IMR-90 (cell line): ENCODE measurements around the gene TULP4. TPM values are rescaled to one million over a fixed set of nuclear protein-coding genes. Genes with fewer than 3 reads are reported as not detected.

Source experiments
- ATAC-seq: fragments of 200-7000 bp; cut with Tn5 transposase; 2 replicates; pipeline ENCODE4 v1.9.1; 2020; ENCODE audit warnings: low read depth, mild to moderate bottlenecking, moderate library complexity
- BruUV-seq: library from RNA; stranded (reverse); fragments of 400-500 nt; replicated peaks from 2 replicates; lab custom pipeline; 2021; lab: Mats Ljungman, UMichigan
- CTCF ChIA-PET: fragments of 300-600 bp; formaldehyde crosslinking; extraction: SDS; loops from one replicate; lab custom pipeline; 2021; ENCODE audit warnings: antibody characterized with exemption; lab: Yijun Ruan, JAX
- POLR2A ChIA-PET: fragments of 300-600 bp; sonication (Branson Sonifier 250); formaldehyde crosslinking; loops from one replicate; lab custom pipeline; 2022; ENCODE audit warnings: antibody characterized with exemption; ENCODE audit not compliant: unreplicated experiment; lab: Charles Lee
- DNase-seq: peaks from one replicate; pipeline ENCODE4 v3.0.0; 2013
- H2AFZ ChIP-seq: replicated peaks from 2 replicates; pipeline ENCODE3; 2013; ENCODE audit warnings: low read length, mild to moderate bottlenecking; ENCODE audit not compliant: poor library complexity
- H2AK5ac ChIP-seq: 2 replicates; pipeline ENCODE4 v1.6.1; 2013; ENCODE audit warnings: low read depth, low read length, inconsistent platforms
- H2AK9ac ChIP-seq: replicated peaks from 2 replicates; pipeline ENCODE3; 2013; ENCODE audit warnings: mild to moderate bottlenecking, low read depth, low read length, moderate library complexity; ENCODE audit not compliant: poor library complexity
- H2BK120ac ChIP-seq: 2 replicates; pipeline ENCODE4 v1.6.1; 2013; ENCODE audit warnings: low read depth, low read length, inconsistent platforms
- H2BK15ac ChIP-seq: 3 replicates; pipeline ENCODE4 v1.6.1; 2013; ENCODE audit warnings: low read depth, low read length, inconsistent platforms
- H2BK20ac ChIP-seq: 2 replicates; pipeline ENCODE4 v1.6.1; 2013; ENCODE audit warnings: low read depth, mild to moderate bottlenecking, inconsistent platforms, low read length, moderate library complexity
- H2BK5ac ChIP-seq: 2 replicates; pipeline ENCODE4 v1.6.1; 2013; ENCODE audit warnings: mild to moderate bottlenecking, low read depth, low read length, inconsistent platforms; ENCODE audit not compliant: poor library complexity, severe bottlenecking
- H3K14ac ChIP-seq: replicated peaks from 2 replicates; pipeline ENCODE4 v1.6.1; 2013; ENCODE audit warnings: low read depth, low read length, inconsistent platforms
- H3K18ac ChIP-seq: 2 replicates; pipeline ENCODE4 v1.6.1; 2013; ENCODE audit warnings: low read depth, low read length, control low read depth
- H3K23ac ChIP-seq: 2 replicates; pipeline ENCODE4 v1.6.1; 2013; ENCODE audit warnings: low read depth, low read length, inconsistent platforms
- H3K27ac ChIP-seq: 2 replicates; pipeline ENCODE4 v1.5.1; 2013; ENCODE audit warnings: mild to moderate bottlenecking, control low read depth, low read length; ENCODE audit not compliant: insufficient read depth
- H3K27me3 ChIP-seq: 2 replicates; pipeline ENCODE4 v1.6.1; 2013; ENCODE audit warnings: low read length; ENCODE audit not compliant: control insufficient read depth, insufficient read depth
- H3K36me3 ChIP-seq: 2 replicates; pipeline ENCODE4 v1.6.1; 2013; ENCODE audit warnings: low read length, mixed read lengths; ENCODE audit not compliant: control insufficient read depth, insufficient read depth
- H3K4ac ChIP-seq: 2 replicates; pipeline ENCODE4 v1.6.1; 2013; ENCODE audit warnings: low read depth, low read length, inconsistent platforms
- H3K4me1 ChIP-seq: 2 replicates; pipeline ENCODE4 v1.6.1; 2013; ENCODE audit warnings: low read length, mixed read lengths; ENCODE audit not compliant: control insufficient read depth, insufficient read depth
- H3K4me2 ChIP-seq: 2 replicates; pipeline ENCODE4 v1.6.1; 2013; ENCODE audit warnings: low read depth, mild to moderate bottlenecking, control low read depth, low read length, moderate library complexity
- H3K4me3 ChIP-seq: 2 replicates; pipeline ENCODE4 v1.5.1; 2013; ENCODE audit warnings: low read depth, mild to moderate bottlenecking, control low read depth, low read length, moderate library complexity; ENCODE audit not compliant: insufficient read depth
- H3K56ac ChIP-seq: 2 replicates; pipeline ENCODE4 v1.6.1; 2013; ENCODE audit warnings: low read length, inconsistent platforms; ENCODE audit not compliant: insufficient read depth; ENCODE audit errors: extremely low read depth
- H3K79me1 ChIP-seq, 2 experiments: 2 replicates each; pipeline ENCODE4 v1.6.1; 2013; ENCODE audit warnings: low read length in 2 of 2, inconsistent platforms in 1 of 2, low read depth in 1 of 2
- H3K9ac ChIP-seq: 2 replicates; pipeline ENCODE4 v1.6.1; 2013; ENCODE audit warnings: low read depth, low read length, control low read depth
- H3K9me1 ChIP-seq: 2 replicates; pipeline ENCODE4 v1.6.1; 2013; ENCODE audit warnings: low read length, inconsistent platforms; ENCODE audit not compliant: insufficient read depth
- H3K9me3 ChIP-seq: 2 replicates; pipeline ENCODE4 v1.6.1; 2013; ENCODE audit warnings: low read length; ENCODE audit not compliant: control insufficient read depth, insufficient read depth
- H4K20me1 ChIP-seq: 2 replicates; pipeline ENCODE4 v1.6.1; 2013; ENCODE audit warnings: low read length, inconsistent platforms; ENCODE audit not compliant: insufficient read depth
- H4K5ac ChIP-seq: 2 replicates; pipeline ENCODE4 v1.6.1; 2013; ENCODE audit warnings: mild to moderate bottlenecking, low read depth, low read length, control low read depth
- H4K8ac ChIP-seq, 2 experiments: 2 replicates each; pipeline ENCODE4 v1.6.1; 2013; ENCODE audit warnings: low read depth in 2 of 2, low read length in 2 of 2, control low read depth in 1 of 2, inconsistent platforms in 1 of 2
- H4K91ac ChIP-seq: 2 replicates; pipeline ENCODE4 v1.6.1; 2013; ENCODE audit warnings: low read depth, low read length, inconsistent platforms; ENCODE audit not compliant: insufficient read depth
- BHLHE40 ChIP-seq: fragments of 150-350 bp; IDR thresholded peaks from 2 replicates; pipeline ENCODE4 v1.6.1; 2016; ENCODE audit warnings: mild to moderate bottlenecking, low read depth, low read length
- CEBPB ChIP-seq: IDR thresholded peaks from 2 replicates; pipeline ENCODE4 v1.6.1; 2012; ENCODE audit warnings: low read depth, low read length, improper control_type of control experiment
- CHD1 ChIP-seq: IDR thresholded peaks from 2 replicates; pipeline ENCODE4 v1.6.1; 2012; ENCODE audit warnings: low read depth, low read length, improper control_type of control experiment
- FOS ChIP-seq: fragments of 150-350 bp; IDR thresholded peaks from 2 replicates; pipeline ENCODE4 v1.6.1; 2016; ENCODE audit warnings: low read depth, low read length
- MAFK ChIP-seq: IDR thresholded peaks from 2 replicates; pipeline ENCODE4 v1.6.1; 2012; ENCODE audit warnings: low read depth, low read length, improper control_type of control experiment
- MAZ ChIP-seq: IDR thresholded peaks from 2 replicates; pipeline ENCODE4 v1.6.1; 2012; ENCODE audit warnings: low read depth, mild to moderate bottlenecking, low read length, improper control_type of control experiment, moderate library complexity, borderline replicate concordance
- MXI1 ChIP-seq: IDR thresholded peaks from 2 replicates; pipeline ENCODE4 v1.6.1; 2012; ENCODE audit warnings: low read depth, mild to moderate bottlenecking, low read length, moderate library complexity, borderline replicate concordance
- NFE2L2 ChIP-seq: fragments of 150-350 bp; IDR thresholded peaks from 2 replicates; pipeline ENCODE4 v1.6.1; 2016; ENCODE audit warnings: low read depth, mild to moderate bottlenecking, low read length
- POLR2A ChIP-seq: IDR thresholded peaks from 2 replicates; pipeline ENCODE4 v1.6.1; 2012; ENCODE audit warnings: mild to moderate bottlenecking, low read depth, low read length
- RAD21 ChIP-seq: IDR thresholded peaks from 2 replicates; pipeline ENCODE4 v1.6.1; 2012; ENCODE audit warnings: low read length, improper control_type of control experiment
- RCOR1 ChIP-seq: IDR thresholded peaks from 2 replicates; pipeline ENCODE4 v1.6.1; 2012; ENCODE audit warnings: mild to moderate bottlenecking, low read length, improper control_type of control experiment; ENCODE audit not compliant: insufficient replicate concordance
- RFX5 ChIP-seq: IDR thresholded peaks from 2 replicates; pipeline ENCODE4 v1.8.0; 2012; ENCODE audit warnings: low read depth, mild to moderate bottlenecking, low read length, moderate library complexity
- SMC3 ChIP-seq: fragments of 150-350 bp; IDR thresholded peaks from 2 replicates; pipeline ENCODE4 v1.6.1; 2016; ENCODE audit warnings: low read depth, mild to moderate bottlenecking, antibody characterized with exemption, low read length, moderate library complexity
- WGBS, 2 experiments: methylation state at CpG; one replicate each; pipeline versions ENCODE4 v1.1.5 to v1.1.7; 2013; ENCODE audit warnings: missing lambda C conversion rate in 2 of 2; ENCODE audit not compliant: insufficient read length in 1 of 2; ENCODE audit errors: extremely low coverage in 2 of 2; 5-methylcytosine and 5-hydroxymethylcytosine counted together
- dilution Hi-C: fragments of 300-500 bp; cut with HindIII; formaldehyde crosslinking; loops from one replicate; pipeline ENCODE4 v1.14.3; 2018; ENCODE audit warnings: low sequenced_read_pairs; ENCODE audit not compliant: unreplicated experiment
- in situ Hi-C: fragments of 300-500 bp; cut with MboI; formaldehyde crosslinking; loops from 3 replicates; pipeline ENCODE4 v1.14.3; 2019; ENCODE audit warnings: low sequenced_read_pairs, inconsistent platforms, mixed read lengths
- intact Hi-C: fragments of 100-400 bp; cut with micrococcal nuclease; formaldehyde crosslinking; loops from 2 replicates; pipeline ENCODE4 v1.10.0; 2022
- polyA plus RNA-seq, 3 experiments: library from polyadenylated mRNA; depleted of rRNA; stranded (reverse); fragments of >200 nt; gene quantifications; 2 replicates each; pipeline ENCODE4 v1.2.3, GENCODE V29; 2012; ENCODE audit warnings: low replicate concordance in 1 of 3
- total RNA-seq: library from RNA; depleted of rRNA; stranded (reverse); fragments of >200 nt; gene quantifications from 2 replicates; pipeline ENCODE4 v1.2.3, GENCODE V29; 2012
- TF ChIP-seq, protein P1 (sequence below): fragments of 150-350 bp; IDR thresholded peaks from 2 replicates; pipeline ENCODE4 v1.6.1; 2017; ENCODE audit warnings: mild to moderate bottlenecking, antibody characterized with exemption, low read length, low read depth
- TF ChIP-seq, protein P2 (sequence below): fragments of 150-350 bp; IDR thresholded peaks from 2 replicates; pipeline ENCODE4 v1.6.1; 2016; ENCODE audit warnings: low read depth, mild to moderate bottlenecking, low read length, moderate library complexity, borderline replicate concordance
- TF ChIP-seq, protein P3 (sequence below): conservative IDR thresholded peaks from 2 replicates; pipeline ENCODE4 v1.5.1; 2012; ENCODE audit warnings: mild to moderate bottlenecking, low read depth, low read length, improper control_type of control experiment

Gene TULP4
- total and polyA plus RNA-seq, 2 of the 4 experiments (the other 2 are of a cell fraction), result 8.1 to 30.6 TPM

DNA sequence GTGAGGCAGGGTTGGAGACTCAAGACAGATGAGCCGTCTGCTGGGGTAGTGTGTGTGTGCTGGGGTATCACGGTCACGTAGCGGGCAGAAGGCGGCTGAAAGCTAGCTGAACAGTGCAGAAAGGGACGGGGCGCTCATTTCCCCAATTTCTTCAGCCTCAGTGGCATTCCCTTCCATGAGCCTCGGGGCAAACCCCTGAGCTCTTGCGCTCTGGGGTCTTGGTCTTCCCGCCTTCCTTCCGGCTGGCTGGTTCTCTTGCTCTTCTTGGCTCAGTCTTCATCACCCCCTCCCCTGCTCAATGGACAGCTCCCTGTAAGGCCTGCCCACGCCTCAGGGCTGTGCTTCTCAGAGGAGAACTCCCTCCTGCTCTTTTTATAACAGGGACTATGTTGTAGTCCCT, 232.2 kb downstream of the TULP4 start:
- in situ Hi-C loops, result no loop called here
- no peak overlapping the region for H3K27ac ChIP-seq
- H3K23ac ChIP-seq, result no peak overlapping the region
- no peak overlapping the region for H2BK15ac ChIP-seq
- no peak overlapping the region for H4K91ac ChIP-seq
- no peak overlapping the region for H2BK120ac ChIP-seq
- no peak overlapping the region for H3K9ac ChIP-seq
- ATAC-seq (no peak), DNase-seq (no peak)
- no peaks in the 10 kb centered on the region for H3K36me3 ChIP-seq
- CTCF ChIA-PET, result no interaction called here
- no peak overlapping the region for H2AK9ac ChIP-seq
- no peaks in the 10 kb centered on the region for H3K9me3 ChIP-seq
- POLR2A ChIA-PET, result no interaction called here
- BruUV-seq, result no TSS peak
- no peak overlapping the region for H3K4me3 ChIP-seq
- no peak overlapping the region for H3K4me2 ChIP-seq
- H3K9me1 ChIP-seq, result no peaks in the 10 kb centered on the region
- H2BK20ac ChIP-seq, result no peak overlapping the region
- no peak overlapping the region for H4K5ac ChIP-seq
- H3K4ac ChIP-seq, result no peak overlapping the region
- dilution Hi-C loops, result no loop called here
- no peak overlapping the region for H3K14ac ChIP-seq
- H4K8ac ChIP-seq, result no peak overlapping the region
- H2AK5ac ChIP-seq, result no peak overlapping the region
- H3K27me3 ChIP-seq, result peaks cover 25% of the 10 kb centered on the region
- no peak overlapping the region for H2BK5ac ChIP-seq
- H3K79me1 ChIP-seq, result no peaks in the 10 kb centered on the region
- intact Hi-C loops, result no loop called here
- WGBS, 2 experiments, result 93% methylated on average over 4 of the region's 12 CpGs; no CpG with 5 or more reads in 1 of the 2 experiments
- H3K18ac ChIP-seq, result no peak overlapping the region
- H3K56ac ChIP-seq, result no peak overlapping the region
- TF ChIP-seq CEBPB, result no peak
- TF ChIP-seq, protein P1, sequence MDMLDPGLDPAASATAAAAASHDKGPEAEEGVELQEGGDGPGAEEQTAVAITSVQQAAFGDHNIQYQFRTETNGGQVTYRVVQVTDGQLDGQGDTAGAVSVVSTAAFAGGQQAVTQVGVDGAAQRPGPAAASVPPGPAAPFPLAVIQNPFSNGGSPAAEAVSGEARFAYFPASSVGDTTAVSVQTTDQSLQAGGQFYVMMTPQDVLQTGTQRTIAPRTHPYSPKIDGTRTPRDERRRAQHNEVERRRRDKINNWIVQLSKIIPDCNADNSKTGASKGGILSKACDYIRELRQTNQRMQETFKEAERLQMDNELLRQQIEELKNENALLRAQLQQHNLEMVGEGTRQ, result no peak
- TF ChIP-seq SMC3, result no peak
- no peak for TF ChIP-seq CHD1
- TF ChIP-seq RAD21, result no peak
- TF ChIP-seq FOS, result no peak
- no peak for TF ChIP-seq BHLHE40
- TF ChIP-seq, protein P2, sequence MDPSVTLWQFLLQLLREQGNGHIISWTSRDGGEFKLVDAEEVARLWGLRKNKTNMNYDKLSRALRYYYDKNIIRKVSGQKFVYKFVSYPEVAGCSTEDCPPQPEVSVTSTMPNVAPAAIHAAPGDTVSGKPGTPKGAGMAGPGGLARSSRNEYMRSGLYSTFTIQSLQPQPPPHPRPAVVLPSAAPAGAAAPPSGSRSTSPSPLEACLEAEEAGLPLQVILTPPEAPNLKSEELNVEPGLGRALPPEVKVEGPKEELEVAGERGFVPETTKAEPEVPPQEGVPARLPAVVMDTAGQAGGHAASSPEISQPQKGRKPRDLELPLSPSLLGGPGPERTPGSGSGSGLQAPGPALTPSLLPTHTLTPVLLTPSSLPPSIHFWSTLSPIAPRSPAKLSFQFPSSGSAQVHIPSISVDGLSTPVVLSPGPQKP, result no peak
- no peak for TF ChIP-seq NFE2L2
- no peak for TF ChIP-seq RFX5
- no peak for TF ChIP-seq MAZ
- TF ChIP-seq RCOR1, result no peak
- TF ChIP-seq POLR2A, result no peak
- TF ChIP-seq MAFK, result no peak
- TF ChIP-seq, protein P3, sequence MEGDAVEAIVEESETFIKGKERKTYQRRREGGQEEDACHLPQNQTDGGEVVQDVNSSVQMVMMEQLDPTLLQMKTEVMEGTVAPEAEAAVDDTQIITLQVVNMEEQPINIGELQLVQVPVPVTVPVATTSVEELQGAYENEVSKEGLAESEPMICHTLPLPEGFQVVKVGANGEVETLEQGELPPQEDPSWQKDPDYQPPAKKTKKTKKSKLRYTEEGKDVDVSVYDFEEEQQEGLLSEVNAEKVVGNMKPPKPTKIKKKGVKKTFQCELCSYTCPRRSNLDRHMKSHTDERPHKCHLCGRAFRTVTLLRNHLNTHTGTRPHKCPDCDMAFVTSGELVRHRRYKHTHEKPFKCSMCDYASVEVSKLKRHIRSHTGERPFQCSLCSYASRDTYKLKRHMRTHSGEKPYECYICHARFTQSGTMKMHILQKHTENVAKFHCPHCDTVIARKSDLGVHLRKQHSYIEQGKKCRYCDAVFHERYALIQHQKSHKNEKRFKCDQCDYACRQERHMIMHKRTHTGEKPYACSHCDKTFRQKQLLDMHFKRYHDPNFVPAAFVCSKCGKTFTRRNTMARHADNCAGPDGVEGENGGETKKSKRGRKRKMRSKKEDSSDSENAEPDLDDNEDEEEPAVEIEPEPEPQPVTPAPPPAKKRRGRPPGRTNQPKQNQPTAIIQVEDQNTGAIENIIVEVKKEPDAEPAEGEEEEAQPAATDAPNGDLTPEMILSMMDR, result no peak
- no peak for TF ChIP-seq MXI1
- no peak overlapping the region for H2AFZ ChIP-seq
- H3K4me1 ChIP-seq, result peaks cover 2% of the 10 kb centered on the region; the same call in 1 of the 2 replicates
- no peaks in the 10 kb centered on the region for H4K20me1 ChIP-seq
